MM.1S (cell line): Measurements from ENCODE around the gene ANKRD27.
"Not testable (repeated sequence)": the region's sequence is repeated elsewhere in the genome, so short reads cannot be mapped to it uniquely, and the experiment has no call there.

Source experiments
- DNase-seq: peaks from one replicate; pipeline ENCODE4 v3.0.0-alpha.2; 2015
- H2AFZ ChIP-seq: fragments of 300-600 bp; sonication (generic); 2 replicates; pipeline ENCODE4 v1.6.0; 2016; ENCODE audit warnings: antibody characterized with exemption, low read length
- H3F3A ChIP-seq: fragments of 300-600 bp; sonication (generic); 2 replicates; pipeline ENCODE4 v1.6.1; 2016; ENCODE audit warnings: mild to moderate bottlenecking, antibody characterized with exemption, low read length, moderate library complexity, mixed read lengths; ENCODE audit not compliant: insufficient read depth
- H3K27ac ChIP-seq: fragments of 300-600 bp; sonication (generic); 2 replicates; pipeline ENCODE4 v1.5.1; 2016; ENCODE audit warnings: mild to moderate bottlenecking, low read length
- H3K27me3 ChIP-seq: fragments of 300-600 bp; sonication (generic); replicated peaks from 2 replicates; pipeline ENCODE4 v1.6.0; 2016; ENCODE audit warnings: low read length; ENCODE audit not compliant: insufficient read depth
- H3K36me3 ChIP-seq: fragments of 300-600 bp; sonication (generic); replicated peaks from 2 replicates; pipeline ENCODE4 v1.6.1; 2016; ENCODE audit warnings: mild to moderate bottlenecking, low read length, mixed read lengths; ENCODE audit not compliant: insufficient read depth
- H3K4me1 ChIP-seq: fragments of 300-600 bp; sonication (generic); 2 replicates; pipeline ENCODE4 v1.6.1; 2016; ENCODE audit warnings: low read length, mixed read lengths
- H3K4me2 ChIP-seq: fragments of 300-600 bp; sonication (generic); 2 replicates; pipeline ENCODE4 v1.6.0; 2016; ENCODE audit warnings: low read depth, low read length
- H3K4me3 ChIP-seq: fragments of 300-600 bp; sonication (generic); 2 replicates; pipeline ENCODE4 v1.5.1; 2016; ENCODE audit warnings: low read length, mixed read lengths
- H3K79me2 ChIP-seq: fragments of 300-600 bp; sonication (generic); 2 replicates; pipeline ENCODE4 v1.6.1; 2016; ENCODE audit warnings: mixed run types, low read length, mixed read lengths
- H3K9ac ChIP-seq: fragments of 300-600 bp; sonication (generic); 2 replicates; pipeline ENCODE4 v1.6.1; 2016; ENCODE audit warnings: low read length, mixed read lengths
- H3K9me2 ChIP-seq: fragments of 300-600 bp; sonication (generic); replicated peaks from 2 replicates; pipeline ENCODE4 v1.6.1; 2016; ENCODE audit warnings: mild to moderate bottlenecking, low read length, mixed read lengths; ENCODE audit not compliant: insufficient read depth
- H3K9me3 ChIP-seq: fragments of 300-600 bp; sonication (generic); replicated peaks from 2 replicates; pipeline ENCODE4 v1.6.1; 2016; ENCODE audit warnings: mild to moderate bottlenecking, low read length, mixed read lengths; ENCODE audit not compliant: insufficient read depth
- H4K20me1 ChIP-seq: fragments of 300-600 bp; sonication (generic); 2 replicates; pipeline ENCODE4 v1.6.1; 2016; ENCODE audit warnings: mild to moderate bottlenecking, low read length, moderate library complexity, mixed read lengths; ENCODE audit not compliant: insufficient read depth
- CTCF ChIP-seq: fragments of 300-600 bp; sonication (generic); IDR thresholded peaks from 2 replicates; pipeline ENCODE4 v1.5.1; 2016; ENCODE audit warnings: antibody characterized with exemption, low read length, mixed read lengths
- EZH2 ChIP-seq: fragments of 300-600 bp; sonication (generic); optimal IDR thresholded peaks from 2 replicates; pipeline ENCODE3; 2017; ENCODE audit warnings: low read depth, mild to moderate bottlenecking, antibody characterized with exemption, low read length, mixed read lengths
- EZH2phosphoT487 ChIP-seq: fragments of 300-600 bp; sonication (generic); IDR thresholded peaks from 2 replicates; pipeline ENCODE4 v1.6.1; 2018; ENCODE audit warnings: antibody characterized with exemption, low read length

The ANKRD27 gene

GRCh38 chr19:32658075-32658474 lies 16.9 kb downstream of the ANKRD27 start:
- no peak for TF ChIP-seq EZH2phosphoT487
- TF ChIP-seq EZH2: no peak
- TF ChIP-seq CTCF: no peak
- Histone ChIP-seq H3K27ac (no peak overlapping the region), H3K27me3 (no peaks in the 10 kb centered on the region), H3K4me3 (no peak overlapping the region), H2AFZ (no peak overlapping the region), H3K36me3 (no peaks in the 10 kb centered on the region), H3K4me1 (no peaks in the 10 kb centered on the region), H3K79me2 (peaks cover 6% of the 10 kb centered on the region), H3K9me2 (no peaks in the 10 kb centered on the region), H3K9me3 (no peaks in the 10 kb centered on the region), H3F3A (no peaks in the 10 kb centered on the region), H3K9ac (no peak overlapping the region), H3K4me2 (no peak overlapping the region), H4K20me1 (no peaks in the 10 kb centered on the region)
- no peak for DNase-seq

GRCh38 chr19:32656379-32656778 lies 18.6 kb downstream of the ANKRD27 start:
- H2AFZ ChIP-seq, H3K79me2 ChIP-seq, H3K27ac ChIP-seq, DNase-seq, H3K9me2 ChIP-seq, H3K9me3 ChIP-seq, H3K36me3 ChIP-seq, H3K27me3 ChIP-seq, H3F3A ChIP-seq, H4K20me1 ChIP-seq, H3K4me2 ChIP-seq, H3K4me3 ChIP-seq, H3K4me1 ChIP-seq, H3K9ac ChIP-seq: not testable (repeated sequence)

- Histone ChIP-seq H3K27me3 (no peaks in the 10 kb centered on the region), H3K79me2 (no peaks in the 10 kb centered on the region), H3K4me2 (no peak overlapping the region), H3K9me2 (no peaks in the 10 kb centered on the region), H2AFZ (no peak overlapping the region), H3F3A (no peaks in the 10 kb centered on the region), H3K9ac (no peak overlapping the region), H3K9me3 (no peaks in the 10 kb centered on the region), H4K20me1 (no peaks in the 10 kb centered on the region), H3K4me3 (no peak overlapping the region), H3K36me3 (no peaks in the 10 kb centered on the region), H3K27ac (no peak overlapping the region), H3K4me1 (no peaks in the 10 kb centered on the region)
- DNase-seq: no peak
- no peak for TF ChIP-seq CTCF
- no peak for TF ChIP-seq EZH2phosphoT487
- TF ChIP-seq EZH2: no peak
Measured at GRCh38 chr19:32653599-32653915, 21.4 kb downstream of the ANKRD27 start.

GRCh38 chr19:32652894-32653598 lies 21.9 kb downstream of the ANKRD27 start:
- Histone ChIP-seq H4K20me1 (no peaks in the 10 kb centered on the region), H3K9me3 (no peaks in the 10 kb centered on the region), H3F3A (no peaks in the 10 kb centered on the region), H3K27ac (no peak overlapping the region), H3K4me1 (no peaks in the 10 kb centered on the region), H3K9ac (no peak overlapping the region), H3K27me3 (no peaks in the 10 kb centered on the region), H3K79me2 (no peaks in the 10 kb centered on the region), H3K4me3 (no peak overlapping the region), H2AFZ (no peak overlapping the region), H3K36me3 (no peaks in the 10 kb centered on the region), H3K4me2 (no peak overlapping the region), H3K9me2 (no peaks in the 10 kb centered on the region)
- no peak for DNase-seq
- TF ChIP-seq EZH2phosphoT487 (no peak), EZH2 (no peak), CTCF (no peak)

- not testable (repeated sequence) for H3K4me2 ChIP-seq, H3K9ac ChIP-seq, H3K79me2 ChIP-seq, H3K27ac ChIP-seq, H3F3A ChIP-seq, H3K27me3 ChIP-seq, H3K9me2 ChIP-seq, H2AFZ ChIP-seq, H3K9me3 ChIP-seq, DNase-seq, H4K20me1 ChIP-seq, H3K4me3 ChIP-seq, H3K36me3 ChIP-seq, H3K4me1 ChIP-seq
Measured at GRCh38 chr19:32652331-32652730, 22.6 kb downstream of the ANKRD27 start.
